GM12892 (cell line): ENCODE results near the gene SORBS2.
A peak's percentile ranks its signal among the peaks of the same experiment; 100 is the strongest.

Source experiments
- DNase-seq: peaks from one replicate; pipeline ENCODE4 v3.0.0; 2011; ENCODE audit not compliant: insufficient read length
- FAIRE-seq: peaks from 2 replicates; lab custom pipeline; 2011; peaks lifted over from hg19 to GRCh38; lab: Jason Lieb, UNC
- POLR2A ChIP-seq: IDR thresholded peaks from 2 replicates; pipeline ENCODE4 v1.6.1; 2011; ENCODE audit warnings: low read depth, low read length, control low read depth
- POLR2AphosphoS5 ChIP-seq: IDR thresholded peaks from 2 replicates; pipeline ENCODE4 v1.6.1; 2011; ENCODE audit warnings: low read depth, low read length, control low read depth
- TAF1 ChIP-seq: IDR thresholded peaks from 2 replicates; pipeline ENCODE4 v1.6.1; 2011; ENCODE audit warnings: low read depth, mild to moderate bottlenecking, control low read depth, low read length, borderline replicate concordance

The SORBS2 gene

GRCh38 chr4:185697488-185697887 is 114.5 kb downstream of the SORBS2 start:
- no peak for TF ChIP-seq TAF1
- TF ChIP-seq POLR2AphosphoS5: no peak
- no peak for TF ChIP-seq POLR2A
- FAIRE-seq (no peak), DNase-seq (no peak)

DNA sequence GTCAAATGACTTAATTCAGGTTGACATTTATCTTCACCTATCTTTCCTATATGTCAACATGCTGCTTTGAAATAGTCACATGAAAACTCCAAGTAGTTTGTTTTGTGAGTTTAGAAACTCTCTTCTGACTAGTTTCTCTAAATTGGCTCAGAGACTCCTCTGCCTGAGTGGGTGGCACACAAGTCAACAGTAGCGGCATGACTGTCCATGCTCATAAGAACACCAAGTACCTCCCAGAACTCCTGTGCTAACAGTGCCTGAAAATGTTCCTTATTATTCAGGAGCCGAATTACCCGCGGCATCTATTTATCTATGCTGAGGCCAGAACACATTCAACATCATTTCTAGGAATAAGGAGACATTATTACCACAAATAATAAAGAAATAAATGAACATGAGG is 116.3 kb downstream of the SORBS2 start:
- FAIRE-seq (no peak), DNase-seq (no peak)
- TF ChIP-seq TAF1 (no peak), POLR2A (no peak), POLR2AphosphoS5 (no peak)

DNA sequence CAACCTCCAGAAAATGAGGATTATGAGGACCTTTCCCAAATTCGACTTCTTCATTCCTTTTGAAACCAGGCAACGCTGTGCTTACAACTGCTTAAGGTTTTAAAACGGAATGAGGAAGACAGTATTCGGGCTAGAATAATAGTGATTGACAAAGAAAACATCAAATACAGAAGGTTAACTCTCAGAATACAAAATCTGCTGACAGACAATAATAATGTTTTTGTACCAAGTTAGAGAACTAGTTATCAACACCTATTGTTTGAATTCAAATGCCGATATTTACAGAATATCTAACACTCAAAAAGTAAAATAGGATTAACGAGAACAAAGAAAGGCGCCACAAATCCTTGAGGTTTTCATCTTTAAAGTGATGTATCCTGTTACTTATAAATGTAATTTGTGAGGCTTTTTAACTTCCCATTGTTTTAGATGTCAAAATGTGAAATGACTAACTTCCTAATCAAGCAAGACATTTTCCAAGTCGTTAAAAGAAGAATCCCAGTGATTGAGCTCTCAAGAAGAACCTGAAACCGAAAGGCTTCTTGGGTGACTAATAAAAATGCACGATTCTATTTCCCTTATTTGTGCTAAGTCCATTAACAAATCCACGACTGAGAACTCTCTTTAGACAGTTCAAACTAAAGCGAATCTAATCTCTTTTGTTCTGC is 118.3 kb downstream of the SORBS2 start:
- no peak for FAIRE-seq
- no peak for TF ChIP-seq POLR2AphosphoS5
- no peak for TF ChIP-seq TAF1
- no peak for TF ChIP-seq POLR2A
- no peak for DNase-seq

DNA sequence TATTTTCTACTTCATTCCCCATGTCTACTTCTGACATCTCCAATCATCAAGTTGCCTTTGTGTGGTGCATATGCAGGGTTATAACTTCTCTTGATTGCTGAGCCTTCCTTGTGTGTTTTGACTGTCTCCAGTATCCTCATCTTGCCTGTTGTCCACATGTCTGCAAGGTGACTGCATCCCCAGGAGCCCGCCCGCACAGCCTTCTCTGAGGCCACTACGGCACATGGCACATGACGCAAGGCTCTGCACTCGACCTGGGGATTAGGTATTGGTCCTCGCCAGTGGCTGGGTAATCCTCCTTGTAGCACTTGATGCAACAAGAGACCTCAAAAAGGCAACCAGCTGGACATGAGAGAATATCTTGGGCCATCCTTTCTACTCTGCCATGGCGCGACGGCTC is 122.6 kb downstream of the SORBS2 start:
- DNase-seq: no peak

DNA sequence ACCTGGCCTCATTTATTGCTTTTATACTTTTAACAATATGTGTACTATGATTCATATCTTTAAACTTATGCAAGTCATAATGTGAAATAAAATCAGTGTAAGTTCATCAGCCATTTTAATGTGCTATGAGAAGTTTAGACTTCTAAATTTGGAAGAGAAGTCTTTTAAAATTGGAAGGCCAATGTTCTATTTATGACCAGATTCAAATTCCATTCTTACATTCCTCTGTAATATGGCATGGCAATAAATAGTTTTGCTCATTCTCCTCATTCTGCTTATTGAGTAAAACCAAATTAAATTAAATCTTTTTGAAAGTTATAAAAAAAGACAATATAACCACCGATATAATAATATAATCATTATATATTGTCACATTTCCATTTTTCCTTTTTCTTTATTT is 126.2 kb downstream of the SORBS2 start:
- TF ChIP-seq POLR2A: no peak
- TF ChIP-seq POLR2AphosphoS5: no peak
- no peak for TF ChIP-seq TAF1
- FAIRE-seq: no peak
- DNase-seq: no peak

More for the DNA sequence above, 122.6 kb downstream of the SORBS2 start:
- TF ChIP-seq TAF1 (no peak), POLR2AphosphoS5 (no peak), POLR2A (no peak)
- FAIRE-seq: no peak

DNA sequence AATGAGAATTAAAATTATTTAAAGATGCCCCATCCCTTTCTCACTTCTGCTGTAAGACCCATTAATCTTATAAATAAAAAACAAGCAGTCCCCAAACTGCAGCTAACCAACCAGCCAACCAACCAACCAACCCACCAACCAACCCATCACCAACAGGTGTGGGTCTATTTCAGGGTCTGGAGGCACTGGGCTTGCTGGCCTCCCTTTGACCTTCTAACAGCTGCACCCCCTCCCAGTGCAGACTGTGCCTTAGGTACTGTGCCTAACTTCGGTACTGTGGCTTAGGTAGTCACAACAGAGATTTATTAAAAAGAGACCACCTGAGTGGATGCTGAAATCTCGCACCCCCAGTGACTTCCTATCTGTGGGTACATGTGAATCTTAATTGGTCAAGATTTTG is 128.1 kb downstream of the SORBS2 start:
- no peak for DNase-seq
- FAIRE-seq: no peak
- TF ChIP-seq POLR2AphosphoS5 (no peak), TAF1 (no peak), POLR2A (no peak)

GRCh38 chr4:185683222-185683621 is 128.8 kb downstream of the SORBS2 start:
- FAIRE-seq (no peak), DNase-seq (no peak)
- TF ChIP-seq POLR2AphosphoS5 (no peak), POLR2A (no peak), TAF1 (no peak)

DNA sequence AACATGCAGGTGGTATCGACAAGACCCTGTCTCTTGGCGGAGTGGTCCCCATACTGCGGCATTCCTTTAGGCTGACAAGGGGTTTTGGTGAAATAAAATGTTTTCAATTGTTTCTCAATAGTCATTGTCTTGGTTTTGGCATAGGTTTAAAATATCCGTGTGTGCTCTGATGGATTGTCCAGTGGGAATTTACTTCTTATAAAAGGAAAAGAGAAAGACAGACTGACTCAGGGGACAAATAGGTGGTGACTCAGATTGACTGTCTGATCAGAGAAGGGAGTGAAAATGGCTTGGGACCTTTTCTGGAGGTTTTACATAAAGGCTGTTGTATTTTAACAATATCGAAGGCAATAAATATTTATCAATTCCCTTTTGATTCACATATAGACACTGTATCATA is 129.8 kb downstream of the SORBS2 start:
- no peak for TF ChIP-seq POLR2AphosphoS5
- no peak for TF ChIP-seq POLR2A
- TF ChIP-seq TAF1: no peak
- DNase-seq: no peak
- no peak for FAIRE-seq

- FAIRE-seq (no peak), DNase-seq (no peak)
- TF ChIP-seq POLR2AphosphoS5 (no peak), POLR2A (no peak), TAF1 (no peak)
Measured at GRCh38 chr4:185681604-185682003, 130.4 kb downstream of the SORBS2 start.

- DNase-seq: no peak
- TF ChIP-seq POLR2A (no peak), POLR2AphosphoS5 (no peak), TAF1 (no peak)
- no peak for FAIRE-seq
Measured at GRCh38 chr4:185680617-185681016, 131.4 kb downstream of the SORBS2 start.

DNA sequence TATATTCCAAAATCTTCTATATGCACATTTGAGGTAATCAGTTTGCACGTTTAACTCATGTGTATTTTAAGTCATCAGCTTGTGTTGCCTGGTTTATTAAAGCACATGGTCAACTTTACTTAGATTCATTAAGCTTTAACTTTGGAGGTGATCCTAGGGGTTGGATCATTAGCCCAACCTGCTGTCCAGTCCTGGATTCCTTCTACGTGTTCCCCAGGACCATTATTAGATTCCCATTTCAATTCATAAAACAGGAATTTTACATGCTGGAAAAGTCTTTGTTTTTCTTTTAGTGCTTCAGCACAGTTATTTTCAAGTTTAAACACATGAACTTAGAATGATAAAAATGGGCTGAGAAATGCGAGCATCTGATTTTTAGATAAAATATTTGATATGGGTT is 132.5 kb downstream of the SORBS2 start:
- DNase-seq (no peak), FAIRE-seq (peak; percentile 38)
- TF ChIP-seq POLR2AphosphoS5 (no peak), TAF1 (no peak), POLR2A (no peak)

DNA sequence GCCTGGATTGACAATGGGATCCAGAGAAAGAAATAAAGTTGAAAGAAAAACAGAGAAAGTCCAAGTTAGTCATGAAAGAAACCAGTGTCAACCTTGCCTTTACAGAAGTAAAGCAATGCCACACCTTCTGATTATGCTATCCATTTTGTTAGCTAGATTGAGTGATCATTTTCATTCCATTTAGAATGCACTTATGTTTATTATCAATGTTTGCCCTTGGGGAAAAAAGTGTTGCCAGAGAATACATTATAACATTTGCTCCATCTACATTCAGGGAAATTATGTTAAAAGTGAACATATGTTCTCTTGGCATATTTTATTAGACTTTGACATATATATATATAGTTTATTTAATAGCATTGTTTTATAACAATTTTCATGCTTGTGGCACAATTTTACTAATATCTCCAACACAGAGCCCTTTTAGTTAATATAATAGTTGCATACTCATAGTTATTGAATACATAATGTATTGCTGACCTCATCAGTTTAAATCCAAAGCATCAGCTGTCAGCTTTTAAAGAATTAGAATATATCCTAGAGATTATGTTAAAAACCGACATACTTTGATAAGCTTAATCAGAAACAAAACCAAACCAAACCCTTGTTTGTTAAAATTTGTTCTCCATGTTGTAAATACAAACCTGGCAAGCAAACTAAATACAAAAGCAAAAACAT is 134.2 kb downstream of the SORBS2 start:
- no peak for FAIRE-seq
- TF ChIP-seq POLR2A (no peak), POLR2AphosphoS5 (no peak), TAF1 (no peak)
- DNase-seq: no peak
